Parathyroid adenoma (tissue), 2 donors: ENCODE data around the gene CEND1.

ENCODE experiments used
- H2AFZ ChIP-seq: fragments of 300-600 bp; sonication (generic); one replicate; pipeline ENCODE4 v1.7.0; 2017; ENCODE audit warnings: antibody characterized with exemption, mild to moderate bottlenecking
- H3K27ac ChIP-seq: fragments of 300-600 bp; sonication (generic); one replicate; pipeline ENCODE4 v1.7.0; 2017
- H3K27me3 ChIP-seq: fragments of 300-600 bp; sonication (generic); one replicate; pipeline ENCODE4 v1.7.0; 2017; ENCODE audit warnings: low read length; ENCODE audit not compliant: control insufficient read depth, insufficient read depth
- H3K36me3 ChIP-seq: fragments of 300-600 bp; sonication (generic); one replicate; pipeline ENCODE4 v1.7.0; 2017; ENCODE audit warnings: low read length; ENCODE audit not compliant: control insufficient read depth, insufficient read depth
- H3K4me1 ChIP-seq: fragments of 300-600 bp; sonication (generic); one replicate; pipeline ENCODE4 v1.7.0; 2017; ENCODE audit warnings: control low read depth
- H3K4me2 ChIP-seq: fragments of 300-600 bp; sonication (generic); one replicate; pipeline ENCODE4 v1.7.0; 2017; ENCODE audit warnings: low read length
- H3K4me3 ChIP-seq: fragments of 300-600 bp; sonication (generic); one replicate; pipeline ENCODE4 v1.7.0; 2017; ENCODE audit warnings: low read depth, low read length
- H3K79me2 ChIP-seq: fragments of 300-600 bp; sonication (generic); one replicate; pipeline ENCODE4 v1.7.0; 2017; ENCODE audit warnings: control low read depth
- H3K9ac ChIP-seq: fragments of 300-600 bp; sonication (generic); one replicate; pipeline ENCODE4 v1.7.0; 2017; ENCODE audit warnings: mild to moderate bottlenecking
- H3K9me3 ChIP-seq: fragments of 300-600 bp; sonication (generic); one replicate; pipeline ENCODE4 v1.7.0; 2017; ENCODE audit warnings: low read length; ENCODE audit not compliant: control insufficient read depth
- CTCF ChIP-seq: fragments of 300-600 bp; sonication (generic); IDR thresholded peaks from one replicate; pipeline ENCODE4 v1.7.0; 2017; ENCODE audit warnings: antibody characterized with exemption, mild to moderate bottlenecking
- donor health status: primary hyperparathyroidism.

The CEND1 gene

GRCh38 chr11:818396-819128 is 28.7 kb upstream of the CEND1 start, which contains the start of gene PNPLA2:
PNPLA2 (plus strand) TSS chr11:818914; CDS start chr11:819719, 805 bp downstream.
- TF ChIP-seq CTCF: no peak
- no peaks in the 10 kb centered on the region for H3K27me3 ChIP-seq
- H3K4me2 ChIP-seq: peak within 1 kb of the TSS; percentile 81
- H3K4me1 ChIP-seq: peaks cover 5% of the 10 kb centered on the region
- H3K9me3 ChIP-seq: no peaks in the 10 kb centered on the region
- H3K27ac ChIP-seq: peak within 1 kb of the TSS; percentile 75
- no peak within 1 kb of the TSS for H3K9ac ChIP-seq
- no peaks in the 10 kb centered on the region for H3K36me3 ChIP-seq
- peaks cover 2% of the 10 kb centered on the region for H3K79me2 ChIP-seq
- peak within 1 kb of the TSS; percentile 79 for H3K4me3 ChIP-seq
- peak within 1 kb of the TSS; percentile 86 for H2AFZ ChIP-seq

GRCh38 chr11:816433-816779 is 26.5 kb upstream of the CEND1 start:
- H3K36me3 ChIP-seq: no peaks in the 10 kb centered on the region
- H3K9me3 ChIP-seq: no peaks in the 10 kb centered on the region
- H3K4me1 ChIP-seq: peaks cover 5% of the 10 kb centered on the region
- no peak overlapping the region for H3K27ac ChIP-seq
- H3K4me3 ChIP-seq: no peak overlapping the region
- no peak overlapping the region for H3K9ac ChIP-seq
- no peak overlapping the region for H3K4me2 ChIP-seq
- no peak overlapping the region for H2AFZ ChIP-seq
- no peak for TF ChIP-seq CTCF
- no peaks in the 10 kb centered on the region for H3K27me3 ChIP-seq
- H3K79me2 ChIP-seq: peaks cover 2% of the 10 kb centered on the region

DNA sequence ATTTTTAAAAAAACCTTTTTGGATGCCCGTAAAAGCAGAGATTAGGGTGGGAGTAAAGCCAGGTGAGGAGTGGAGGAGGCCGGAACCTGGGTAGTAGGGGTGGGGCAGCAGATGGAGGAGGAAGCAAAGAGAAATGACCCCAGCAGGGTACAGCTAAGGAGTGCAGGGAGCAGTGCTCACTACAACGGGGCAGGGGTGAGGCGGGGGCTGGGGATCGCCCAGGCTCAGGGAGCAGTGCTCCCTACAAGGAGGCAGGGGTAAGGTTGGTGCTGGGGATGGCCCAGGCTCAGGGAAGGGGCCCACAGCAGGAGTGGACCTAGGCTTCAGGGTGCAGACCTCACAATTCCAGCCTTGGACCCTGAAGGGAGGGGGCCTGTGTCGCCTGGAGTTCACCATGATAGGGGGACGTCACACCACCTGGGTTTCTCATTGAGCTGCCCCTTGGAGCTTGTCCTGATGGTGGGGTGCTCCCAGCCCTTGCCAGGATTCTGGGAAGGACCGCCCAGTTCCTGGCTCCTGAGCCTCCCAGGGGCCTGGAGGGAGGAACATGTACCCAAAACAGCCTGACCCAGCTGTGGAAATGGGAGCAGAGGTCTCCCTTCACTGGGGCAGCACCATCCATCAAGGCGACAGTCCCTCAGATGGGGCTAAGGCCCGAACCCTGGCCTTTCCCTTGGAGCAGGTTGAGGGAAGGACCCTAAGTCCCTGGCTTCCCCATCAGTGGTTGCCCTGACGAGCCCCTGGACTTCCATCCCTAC is 26.0 kb upstream of the CEND1 start:
- Histone ChIP-seq H3K27ac (no peak overlapping the region), H3K79me2 (peaks cover 2% of the 10 kb centered on the region), H3K36me3 (no peaks in the 10 kb centered on the region), H3K4me1 (peaks cover 7% of the 10 kb centered on the region), H3K4me3 (no peak overlapping the region), H3K4me2 (no peak overlapping the region), H3K9ac (no peak overlapping the region), H3K9me3 (no peaks in the 10 kb centered on the region), H2AFZ (no peak overlapping the region), H3K27me3 (no peaks in the 10 kb centered on the region)
- no peak for TF ChIP-seq CTCF

GRCh38 chr11:813456-814096 is 23.7 kb upstream of the CEND1 start:
- Histone ChIP-seq H3K9ac (no peak overlapping the region), H3K27me3 (no peaks in the 10 kb centered on the region), H3K27ac (no peak overlapping the region), H3K4me3 (no peak overlapping the region), H3K79me2 (peaks cover 3% of the 10 kb centered on the region), H2AFZ (no peak overlapping the region), H3K36me3 (no peaks in the 10 kb centered on the region), H3K9me3 (no peaks in the 10 kb centered on the region), H3K4me1 (peaks cover 4% of the 10 kb centered on the region), H3K4me2 (no peak overlapping the region)
- no peak for TF ChIP-seq CTCF
